Colonic mucosa (tissue), 4 donors: Measurements from ENCODE around the gene NDNF. TPM values are rescaled to one million over a fixed set of nuclear protein-coding genes. Genes with fewer than 3 reads are reported as not detected.

ENCODE experiments used
- DNase-seq: peaks from one replicate; pipeline ENCODE4 v3.0.0-alpha.2; 2020
- H3K27ac ChIP-seq: fragments of 200-600 bp; one replicate; pipeline ENCODE4 v1.8.0; 2021
- H3K27me3 ChIP-seq: fragments of 200-600 bp; one replicate; pipeline ENCODE4 v1.8.0; 2021
- H3K36me3 ChIP-seq: fragments of 200-600 bp; one replicate; pipeline ENCODE4 v1.8.0; 2021
- H3K4me1 ChIP-seq: fragments of 200-600 bp; one replicate; pipeline ENCODE4 v1.8.0; 2021; ENCODE audit warnings: mild to moderate bottlenecking
- H3K4me3 ChIP-seq: fragments of 200-600 bp; one replicate; pipeline ENCODE4 v1.8.0; 2021
- H3K9ac ChIP-seq, 2 donors: one replicate each; pipeline ENCODE4 v1.7.0; 2013; ENCODE audit warnings: control low read depth in 2 of 2, low read depth in 2 of 2, low read length in 2 of 2
- H3K9me3 ChIP-seq: fragments of 200-600 bp; one replicate; pipeline ENCODE4 v1.8.0; 2021
- intact Hi-C: fragments of 100-400 bp; cut with DNase I; formaldehyde crosslinking; loops from one replicate; pipeline ENCODE4 v1.14.1; 2022
- total RNA-seq, 2 donors: library from RNA; stranded (reverse); fragmentation: NEBNext Ultra II Directional in 1 of 2; extraction: Animal tissue kit (Norgen Biotek cat#: 25700) in 1 of 2; gene quantifications; one replicate each; pipeline ENCODE4 v1.2.1, GENCODE V29; 2021
- TF ChIP-seq, protein P1 (sequence below): fragments of 200-600 bp; IDR thresholded peaks from one replicate; pipeline ENCODE4 v1.8.0; 2022; ENCODE audit warnings: antibody characterized with exemption, mild to moderate bottlenecking
- donor health status: healthy.
- donor health status: DM: no; HTN: no; CAD: no.
- donor health status: DM: no; HTN: no; CAD: no.

NDNF gene
- total RNA-seq, 2 donors from 2014 or later = 8.9 to 30.4 TPM

DNA sequence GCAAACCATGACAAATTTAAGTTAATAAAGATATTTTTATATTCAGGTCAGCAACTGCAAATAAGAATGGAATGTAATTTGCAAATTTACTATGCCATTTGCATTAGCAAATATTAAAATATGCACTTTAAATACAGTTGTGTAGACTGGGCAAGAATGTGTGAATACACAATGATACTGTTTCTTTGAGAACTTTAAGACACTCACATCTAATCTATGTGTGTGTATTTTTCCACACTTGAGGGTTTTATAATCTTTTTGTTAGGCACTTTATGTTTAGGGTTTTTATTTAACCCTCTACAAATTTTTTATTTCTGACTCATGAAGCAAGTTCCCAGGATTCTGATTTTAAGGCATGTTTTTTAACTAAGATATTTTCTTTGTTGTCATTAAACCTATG lies 23.9 kb upstream of the NDNF start:
- DNase-seq = no peak
- Histone ChIP-seq H3K27ac (no peak overlapping the region), H3K4me3 (no peak overlapping the region), H3K9me3 (no peaks in the 10 kb centered on the region), H3K27me3 (no peaks in the 10 kb centered on the region), H3K9ac (no peak overlapping the region), H3K36me3 (no peaks in the 10 kb centered on the region), H3K4me1 (no peaks in the 10 kb centered on the region)
- TF ChIP-seq, protein P1, sequence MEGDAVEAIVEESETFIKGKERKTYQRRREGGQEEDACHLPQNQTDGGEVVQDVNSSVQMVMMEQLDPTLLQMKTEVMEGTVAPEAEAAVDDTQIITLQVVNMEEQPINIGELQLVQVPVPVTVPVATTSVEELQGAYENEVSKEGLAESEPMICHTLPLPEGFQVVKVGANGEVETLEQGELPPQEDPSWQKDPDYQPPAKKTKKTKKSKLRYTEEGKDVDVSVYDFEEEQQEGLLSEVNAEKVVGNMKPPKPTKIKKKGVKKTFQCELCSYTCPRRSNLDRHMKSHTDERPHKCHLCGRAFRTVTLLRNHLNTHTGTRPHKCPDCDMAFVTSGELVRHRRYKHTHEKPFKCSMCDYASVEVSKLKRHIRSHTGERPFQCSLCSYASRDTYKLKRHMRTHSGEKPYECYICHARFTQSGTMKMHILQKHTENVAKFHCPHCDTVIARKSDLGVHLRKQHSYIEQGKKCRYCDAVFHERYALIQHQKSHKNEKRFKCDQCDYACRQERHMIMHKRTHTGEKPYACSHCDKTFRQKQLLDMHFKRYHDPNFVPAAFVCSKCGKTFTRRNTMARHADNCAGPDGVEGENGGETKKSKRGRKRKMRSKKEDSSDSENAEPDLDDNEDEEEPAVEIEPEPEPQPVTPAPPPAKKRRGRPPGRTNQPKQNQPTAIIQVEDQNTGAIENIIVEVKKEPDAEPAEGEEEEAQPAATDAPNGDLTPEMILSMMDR = no peak
- intact Hi-C loops = loop anchor here (2.0 to 10.0 kb wide), 4 partner anchors 261 to 1021 kb away; no protein-coding TSS in a partner anchor

DNA sequence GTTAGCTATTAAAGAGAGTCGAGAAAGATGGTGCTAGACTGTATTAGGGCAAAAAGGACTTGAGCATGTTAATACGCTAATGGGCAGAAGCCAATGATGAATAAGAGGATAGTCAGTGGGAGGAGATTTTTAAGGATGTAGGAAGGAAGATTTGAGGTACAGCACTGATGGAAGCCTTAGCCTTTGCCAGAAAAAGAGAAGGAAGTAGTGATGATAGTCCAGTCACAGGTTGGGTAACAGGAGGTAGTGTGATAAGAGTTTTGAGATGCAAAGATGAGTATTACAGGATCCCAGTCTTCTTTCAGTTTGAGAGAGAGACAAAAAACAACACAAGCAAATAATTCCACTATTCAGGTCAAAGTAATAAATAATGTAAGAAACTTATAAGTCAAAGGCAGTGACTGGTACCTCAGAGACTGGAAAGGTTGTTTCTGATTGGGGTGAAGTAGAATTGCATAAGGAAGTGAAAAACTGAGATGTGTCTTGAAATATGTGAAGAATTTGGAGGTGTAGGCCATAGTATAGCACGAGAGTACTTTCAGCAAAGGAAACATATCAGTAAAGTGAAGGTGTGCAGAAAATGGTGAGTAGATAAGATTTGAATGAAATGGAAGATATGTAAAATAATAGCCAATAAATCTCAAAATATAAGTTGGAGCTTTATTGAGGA lies 22.1 kb upstream of the NDNF start:
- no peak overlapping the region for H3K27ac ChIP-seq
- no peaks in the 10 kb centered on the region for H3K4me1 ChIP-seq
- intact Hi-C loops = loop anchor here (10.0 kb wide), 2 partner anchors 260 to 1020 kb away; no protein-coding TSS in a partner anchor

DNA sequence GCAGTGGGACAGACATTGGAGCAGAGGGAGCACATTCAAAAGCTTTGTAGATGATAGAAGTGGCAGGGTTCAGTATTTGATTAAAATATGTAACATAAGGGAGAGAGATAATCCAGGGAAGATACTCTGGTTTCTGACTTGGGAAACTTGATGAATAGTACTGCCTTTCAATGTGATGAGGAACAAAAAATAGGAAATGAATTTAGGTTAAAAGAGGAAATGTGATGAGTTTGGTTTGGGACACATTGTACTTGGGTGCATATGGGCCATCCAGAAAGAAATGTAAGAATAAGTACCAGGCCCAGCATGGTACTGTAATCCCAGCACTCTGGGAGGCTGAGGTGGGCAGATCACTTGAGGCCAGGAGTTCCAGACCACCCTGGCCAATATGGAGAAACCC lies 20.9 kb upstream of the NDNF start:
- H3K4me3 ChIP-seq = no peak overlapping the region
- no peak for DNase-seq
- no peak overlapping the region for H3K9ac ChIP-seq
- H3K27me3 ChIP-seq = no peaks in the 10 kb centered on the region
- no peaks in the 10 kb centered on the region for H3K9me3 ChIP-seq
- intact Hi-C loops = loop anchor here (10.0 kb wide), 2 partner anchors 258 to 1018 kb away; no protein-coding TSS in a partner anchor
- no peaks in the 10 kb centered on the region for H3K36me3 ChIP-seq
- no peak overlapping the region for H3K27ac ChIP-seq
- TF ChIP-seq, protein P1 = no peak
- no peaks in the 10 kb centered on the region for H3K4me1 ChIP-seq

More for the DNA sequence above, 22.1 kb upstream of the NDNF start:
- no peak overlapping the region for H3K4me3 ChIP-seq
- H3K9me3 ChIP-seq = no peaks in the 10 kb centered on the region
- H3K36me3 ChIP-seq = no peaks in the 10 kb centered on the region
- H3K9ac ChIP-seq = no peak overlapping the region
- no peak for DNase-seq
- H3K27me3 ChIP-seq = no peaks in the 10 kb centered on the region
- TF ChIP-seq, protein P1 = no peak

DNA sequence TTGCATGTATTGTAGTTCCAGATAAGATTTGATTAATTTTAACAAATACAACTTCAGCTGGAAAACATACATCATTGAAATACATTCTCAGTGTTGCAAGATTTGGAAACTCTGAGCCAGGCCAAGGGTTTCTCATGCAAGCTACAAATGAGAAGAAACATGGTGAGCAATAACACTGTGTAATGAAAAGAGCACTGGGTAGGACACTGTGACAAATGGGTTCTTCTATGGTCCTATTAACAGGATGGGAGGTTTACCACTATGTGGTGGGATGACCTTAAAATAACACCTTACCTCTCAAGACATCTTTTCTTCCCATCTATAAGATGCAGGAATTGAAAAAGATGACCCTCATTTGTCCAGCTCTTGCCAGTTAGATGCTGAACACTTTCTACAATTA lies 19.6 kb upstream of the NDNF start:
- intact Hi-C loops = loop anchor here (10.0 kb wide), 2 partner anchors 257 to 1017 kb away; no protein-coding TSS in a partner anchor
- Histone ChIP-seq H3K4me3 (no peak overlapping the region), H3K4me1 (no peaks in the 10 kb centered on the region), H3K27ac (no peak overlapping the region), H3K36me3 (no peaks in the 10 kb centered on the region), H3K27me3 (no peaks in the 10 kb centered on the region), H3K9me3 (no peaks in the 10 kb centered on the region), H3K9ac (no peak overlapping the region)
- TF ChIP-seq, protein P1 = no peak
- no peak for DNase-seq

DNA sequence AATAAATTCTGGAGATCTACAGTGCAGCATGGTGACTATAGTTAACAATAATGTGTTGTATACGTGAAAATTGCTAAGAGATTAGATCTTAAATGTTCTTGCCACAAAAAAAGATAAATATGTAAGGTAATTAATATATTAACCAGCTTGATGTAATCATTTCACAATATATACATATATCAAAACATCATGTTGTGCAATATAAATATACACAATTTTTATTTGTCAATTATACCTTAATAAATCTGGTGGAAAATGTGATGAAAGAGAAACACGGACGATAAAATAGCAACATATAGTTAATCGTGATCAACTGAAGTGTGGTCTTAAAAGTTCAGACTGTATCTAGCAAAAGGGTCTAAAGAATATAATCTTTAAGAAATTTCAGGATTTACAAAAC lies 16.5 kb upstream of the NDNF start:
- Histone ChIP-seq H3K36me3 (no peaks in the 10 kb centered on the region), H3K9ac (no peak overlapping the region), H3K4me1 (no peaks in the 10 kb centered on the region), H3K27ac (no peak overlapping the region), H3K9me3 (no peaks in the 10 kb centered on the region), H3K4me3 (no peak overlapping the region), H3K27me3 (no peaks in the 10 kb centered on the region)
- TF ChIP-seq, protein P1 = no peak
- no peak for DNase-seq
- intact Hi-C loops = no loop called here
